ENCODE data around the gene MSI1.
"Not testable (repeated sequence)": the region's sequence is repeated elsewhere in the genome, so short reads cannot be mapped to it uniquely, and the experiment has no call there.

The MSI1 gene

DNA sequence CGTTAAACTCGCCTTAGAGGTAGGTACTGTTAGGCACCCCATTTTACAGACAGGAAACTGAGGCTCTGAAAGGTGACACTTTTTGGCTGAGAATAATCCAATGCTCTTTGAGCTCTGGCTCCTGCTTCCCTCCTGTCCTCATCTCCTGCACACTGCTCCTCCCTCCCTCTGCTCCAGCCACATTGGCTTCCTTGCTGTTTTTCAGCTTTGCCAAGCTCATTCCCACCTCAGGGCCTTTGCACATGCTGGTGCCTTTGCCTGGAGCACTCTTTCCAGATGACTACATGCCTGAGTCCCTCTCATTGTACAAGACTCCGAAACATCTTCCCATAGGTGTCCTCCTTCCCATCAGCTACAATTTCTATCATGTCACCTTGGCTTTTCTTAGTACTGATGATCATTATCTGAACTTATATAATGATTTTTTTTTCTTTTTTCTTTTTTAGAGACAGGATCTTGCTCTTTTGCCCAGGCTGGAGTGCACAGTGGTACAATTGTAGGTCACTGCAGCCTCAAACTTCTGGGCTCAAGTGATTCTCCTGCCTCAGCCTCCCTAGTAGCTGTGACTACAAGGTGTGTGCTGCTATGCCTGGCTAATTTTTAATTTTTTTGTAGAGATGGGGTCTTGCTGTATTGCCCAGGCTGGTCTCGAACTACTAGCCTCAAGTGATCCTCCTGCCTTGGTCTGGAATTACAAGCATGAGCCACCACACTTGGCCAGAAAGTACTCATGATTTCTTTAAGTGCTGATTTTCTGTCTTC is 15.2 kb downstream of the MSI1 start:
- no peak for DNase-seq

DNA sequence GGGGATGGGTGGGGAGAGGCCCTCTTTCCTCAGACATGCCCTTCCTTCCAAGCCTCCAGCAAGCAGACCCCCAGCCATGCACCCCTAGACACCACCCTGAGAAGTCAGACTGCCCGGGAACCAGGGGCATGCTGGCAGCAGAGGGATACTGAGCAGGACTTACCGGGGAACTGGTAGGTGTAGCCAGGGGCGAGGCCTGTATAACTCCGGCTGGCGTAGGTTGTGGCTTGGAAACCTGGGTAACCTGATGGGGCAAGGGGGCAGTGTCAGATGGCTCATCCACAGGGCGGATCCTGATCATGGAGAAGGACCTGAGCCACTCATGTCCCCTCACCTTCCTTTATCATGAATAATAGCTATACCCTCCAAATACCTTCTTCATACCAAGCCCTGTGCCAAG is 15.8 kb downstream of the MSI1 start:
- DNase-seq, result no peak

- DNase-seq, result no peak
These were observed 16.8 kb downstream of the MSI1 start for GRCh38 chr12:120352117-120352516.

DNA sequence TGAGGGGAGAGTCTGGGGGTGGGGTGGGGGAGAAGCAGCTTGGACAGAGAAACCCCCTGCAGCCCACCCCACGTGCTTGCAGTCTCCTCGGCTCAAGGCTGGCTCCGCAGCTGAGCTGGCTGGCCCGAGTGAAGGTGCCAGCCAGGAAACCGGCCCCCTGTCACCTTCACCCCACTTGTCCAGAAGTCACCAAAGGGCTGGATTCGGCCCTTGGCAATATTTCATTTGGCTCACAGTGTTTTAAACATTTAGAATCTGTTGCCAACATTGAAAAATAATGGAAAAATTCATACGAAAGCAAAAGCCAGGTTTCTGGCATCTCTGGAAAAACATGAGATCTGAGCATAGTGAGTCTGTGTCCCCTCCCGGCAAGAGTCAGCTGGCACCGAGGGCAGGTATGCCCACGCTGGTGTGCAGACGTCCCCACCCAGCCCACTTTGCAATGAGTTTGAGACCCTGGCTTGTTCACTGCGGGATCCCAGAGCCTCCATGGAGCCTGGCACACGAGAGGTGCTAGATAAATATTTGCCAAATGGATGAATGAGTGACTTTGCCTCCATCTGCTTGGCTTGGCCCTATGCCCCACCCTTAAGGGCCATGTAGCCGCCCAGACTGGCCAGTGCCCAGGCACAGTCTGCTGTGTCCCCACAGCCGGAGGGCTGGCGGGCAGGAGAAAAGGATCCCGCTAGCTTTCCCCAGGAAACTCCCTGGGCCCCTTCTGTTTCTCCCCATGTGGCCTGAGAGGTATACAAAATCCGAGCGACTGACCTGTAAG is 18.2 kb downstream of the MSI1 start:
- DNase-seq, result no peak

DNA sequence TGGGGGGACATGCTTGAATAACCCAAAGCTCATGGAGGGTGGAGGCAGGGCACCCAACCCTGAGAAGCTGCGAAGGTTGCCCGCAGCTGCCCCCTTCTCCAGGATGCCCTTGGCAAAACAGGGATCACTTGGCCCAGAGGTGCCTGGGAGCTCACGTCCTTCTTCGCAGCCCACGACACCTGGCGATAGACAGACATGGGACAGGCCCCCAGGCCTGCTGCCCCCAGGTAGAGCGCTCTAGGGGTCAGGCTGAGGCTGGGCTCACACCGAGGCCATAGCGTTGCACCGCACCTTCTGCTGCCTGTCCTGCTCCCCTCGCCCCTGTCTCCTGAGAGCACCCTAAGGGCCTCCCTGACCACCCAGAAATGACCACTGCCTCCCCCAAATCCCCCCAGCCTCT is 21.2 kb downstream of the MSI1 start:
- DNase-seq, result no peak

DNA sequence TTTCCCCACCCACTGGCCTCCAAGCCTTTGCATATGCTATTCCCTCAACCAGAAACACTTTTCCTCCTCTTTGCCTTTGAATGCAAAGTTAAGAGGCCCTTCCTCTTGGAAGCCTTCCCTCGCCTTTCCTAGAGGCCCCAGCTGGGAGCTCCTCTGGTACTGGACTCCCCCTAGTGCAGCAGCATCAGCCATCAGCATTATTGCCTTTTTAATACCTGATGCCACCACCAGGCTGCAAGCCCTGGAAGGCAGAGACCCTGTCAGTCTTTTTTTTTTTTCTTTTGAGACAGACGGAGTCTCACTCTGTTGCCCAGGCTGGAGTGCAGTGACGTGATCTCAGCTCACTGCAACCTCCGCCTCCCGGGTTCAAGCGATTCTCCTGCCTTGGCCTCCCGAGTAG is 22.3 kb downstream of the MSI1 start:
- no peak for DNase-seq

DNA sequence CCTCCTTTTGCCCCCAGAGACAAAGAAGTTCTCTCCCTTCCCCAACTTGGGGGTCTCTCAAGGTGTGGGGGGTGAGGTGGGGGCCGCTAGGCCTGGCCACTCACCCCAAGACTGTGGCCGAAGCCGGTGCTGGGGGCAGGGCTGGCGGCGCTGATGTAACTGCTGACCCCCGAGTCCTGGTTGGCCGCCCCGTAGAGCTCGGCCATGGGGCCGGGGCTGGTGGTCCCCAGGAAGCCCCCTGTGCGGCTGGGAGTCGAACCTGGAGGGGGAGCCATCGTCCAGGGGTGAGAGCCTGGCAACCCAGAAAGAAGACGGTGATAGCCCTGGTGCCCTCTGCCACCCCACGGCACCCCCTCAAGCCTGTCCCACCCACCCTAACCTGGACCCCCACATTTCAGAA is 22.9 kb downstream of the MSI1 start:
- DNase-seq, result no peak

DNA sequence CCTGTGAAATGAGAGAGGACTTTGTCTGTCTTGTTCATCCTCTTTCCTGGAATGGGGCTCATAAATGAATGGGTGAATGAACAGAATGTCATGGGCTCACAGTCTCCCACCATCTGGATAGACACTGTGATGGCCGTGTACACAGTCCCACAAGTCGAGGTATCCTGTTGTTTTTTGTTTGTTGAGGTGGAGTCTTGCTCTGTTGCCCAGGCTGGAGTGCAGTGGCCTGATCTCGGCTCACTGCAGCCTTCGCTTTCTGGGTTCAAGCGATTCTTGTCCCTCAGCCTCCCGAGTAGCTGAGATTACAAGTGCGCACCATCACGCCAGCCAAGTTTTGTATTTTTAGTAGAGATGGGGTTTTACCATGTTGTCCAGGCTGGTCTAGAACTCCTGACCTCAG is 25.3 kb downstream of the MSI1 start:
- DNase-seq, result no peak

GRCh38 chr12:120343039-120343537 is 25.9 kb downstream of the MSI1 start:
- no peak for DNase-seq

- DNase-seq, result peak; percentile 32
These were observed 26.6 kb downstream of the MSI1 start for GRCh38 chr12:120342175-120343038.

- DNase-seq, result no peak
These were observed 29.7 kb downstream of the MSI1 start for GRCh38 chr12:120339256-120339655.

DNA sequence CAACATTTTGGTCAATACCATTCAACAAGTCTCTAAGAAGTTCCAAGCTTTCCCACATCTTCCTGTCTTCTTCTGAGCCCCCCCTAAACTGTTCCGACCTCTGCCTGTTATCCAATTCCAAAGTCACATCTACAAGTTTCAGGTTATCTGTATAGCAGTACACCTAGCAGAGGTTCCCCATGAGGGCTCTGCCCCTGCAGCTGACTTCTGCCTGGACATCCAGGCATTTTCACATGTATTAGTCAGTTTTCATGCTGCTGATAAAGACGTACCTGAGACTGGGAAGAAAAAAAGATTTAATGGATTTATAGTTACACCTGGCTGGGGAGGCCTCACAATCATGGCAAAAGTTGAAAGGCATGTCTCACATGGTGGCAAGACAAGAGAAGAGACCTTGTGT is 31.2 kb downstream of the MSI1 start:
- DNase-seq, result no peak

DNA sequence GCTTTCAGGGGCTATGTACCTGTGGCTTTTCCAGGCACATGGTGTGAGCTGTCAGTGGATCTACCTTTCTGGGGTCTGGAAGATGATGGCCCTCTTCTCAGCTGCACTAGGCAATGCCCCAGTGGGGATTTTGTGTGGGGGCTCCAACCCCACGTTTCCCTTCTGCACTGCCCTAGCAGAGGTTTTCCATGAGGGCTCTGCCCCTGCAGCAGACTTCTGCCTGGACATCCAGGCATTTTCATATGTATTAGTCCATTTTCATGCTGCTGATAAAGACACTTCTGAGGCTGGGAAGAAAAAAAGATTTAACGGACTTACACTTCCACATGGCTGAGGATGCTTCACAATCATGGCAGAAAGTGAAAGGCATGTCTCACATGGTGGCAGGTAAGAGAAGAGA is 32.6 kb downstream of the MSI1 start:
- DNase-seq, result not testable (repeated sequence)

GRCh38 chr12:120335447-120335846 is 33.5 kb downstream of the MSI1 start:
- DNase-seq, result peak; percentile 66

DNA sequence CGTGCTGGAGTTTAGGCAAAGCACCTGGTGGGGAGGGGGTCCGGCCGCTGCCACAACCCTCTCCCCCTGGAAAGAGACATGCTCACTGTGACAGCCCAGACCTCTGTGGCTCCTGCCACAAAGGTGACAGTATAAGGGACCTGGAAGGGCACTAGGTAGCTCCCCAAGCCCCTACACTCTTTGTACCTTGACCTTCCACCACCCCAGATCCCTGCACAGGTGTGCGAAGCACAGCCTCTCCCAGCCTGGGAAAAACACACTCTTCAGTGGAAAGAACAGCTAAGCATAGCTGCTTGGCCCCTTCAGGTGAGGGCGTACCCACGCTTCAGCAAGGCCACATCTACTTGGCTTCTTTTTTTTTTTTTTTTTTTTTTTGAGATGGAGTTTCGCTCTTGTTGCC is 36.4 kb downstream of the MSI1 start:
- DNase-seq, result no peak

GRCh38 chr12:120332041-120332440 is 36.9 kb downstream of the MSI1 start:
- DNase-seq, result no peak

GRCh38 chr12:120331390-120331789 is 37.6 kb downstream of the MSI1 start:
- no peak for DNase-seq

- no peak for DNase-seq
These were observed 40.7 kb downstream of the MSI1 start for GRCh38 chr12:120328228-120328627.

DNA sequence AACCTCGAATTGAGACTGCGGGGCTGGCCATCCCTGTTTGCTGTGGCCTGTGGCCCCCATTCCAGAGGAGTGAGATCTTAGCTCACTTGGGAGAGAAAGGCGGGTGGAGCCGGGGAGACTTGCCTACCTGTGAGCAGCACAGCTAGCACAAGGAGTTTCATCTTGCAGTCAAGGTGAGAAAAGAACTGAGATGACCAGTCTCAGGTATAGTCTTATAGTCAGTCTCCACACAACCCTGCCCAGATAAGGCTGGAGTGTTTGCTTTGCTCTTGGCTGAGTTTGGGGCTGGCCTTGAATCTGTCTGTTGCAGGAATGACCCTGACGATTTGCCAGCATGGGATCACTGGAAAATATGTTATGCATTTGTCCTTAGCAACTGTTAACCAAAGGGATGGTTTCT is 41.4 kb downstream of the MSI1 start, which contains the start of gene PLA2G1B:
Gene PLA2G1B (minus strand): TSS at position 187 of the 400 bp plus-strand sequence. CDS start 26 bp downstream, at position 161.
- no peak for DNase-seq

GRCh38 chr12:120324841-120325417 is 44.0 kb downstream of the MSI1 start:
- DNase-seq, result no peak

GRCh38 chr12:120323772-120324171 is 45.2 kb downstream of the MSI1 start:
- DNase-seq, result no peak

DNA sequence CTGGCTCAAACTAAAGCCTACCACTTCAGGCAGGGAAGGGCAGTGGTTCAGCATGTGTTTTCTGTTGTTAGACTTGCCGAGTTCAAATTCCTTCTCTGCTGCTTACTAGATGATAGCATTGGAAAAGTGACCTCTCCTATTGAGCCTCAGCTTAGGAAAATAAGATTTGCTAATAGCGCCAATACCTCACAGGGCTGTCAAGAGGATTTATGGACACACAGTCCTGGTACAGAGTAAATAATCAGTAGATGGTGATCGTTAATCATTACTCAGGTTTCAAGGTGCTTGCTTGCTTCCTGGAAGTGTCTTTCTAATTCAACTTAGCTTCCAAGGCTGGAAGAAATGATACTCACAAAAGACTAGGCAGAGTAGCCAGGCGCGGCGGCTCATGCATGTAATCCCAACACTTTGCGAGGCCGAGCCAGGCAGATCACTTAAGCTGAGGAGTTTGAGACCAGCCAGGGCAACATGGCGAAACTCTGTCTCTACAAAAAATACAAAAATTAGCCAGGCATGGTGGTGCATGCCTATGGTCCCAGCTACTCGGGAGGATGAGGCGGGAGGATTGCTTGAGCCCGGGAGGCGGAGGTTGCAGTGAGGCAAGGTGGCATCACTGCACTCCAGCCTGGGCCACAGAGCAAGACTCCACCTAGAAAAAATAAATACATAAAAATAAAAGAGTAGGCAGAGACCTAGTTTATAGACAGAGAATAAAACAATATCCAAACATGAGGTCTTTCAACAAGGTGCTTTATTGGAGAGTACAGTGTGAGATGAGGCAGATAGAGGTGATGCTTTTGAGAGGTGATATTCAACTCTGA is 47.4 kb downstream of the MSI1 start:
- DNase-seq, result no peak
